ENCODE results near the gene PLEKHA5.
"Not testable (repeated sequence)": the region's sequence is repeated elsewhere in the genome, so short reads cannot be mapped to it uniquely, and the experiment has no call there.

Gene PLEKHA5, protein sequence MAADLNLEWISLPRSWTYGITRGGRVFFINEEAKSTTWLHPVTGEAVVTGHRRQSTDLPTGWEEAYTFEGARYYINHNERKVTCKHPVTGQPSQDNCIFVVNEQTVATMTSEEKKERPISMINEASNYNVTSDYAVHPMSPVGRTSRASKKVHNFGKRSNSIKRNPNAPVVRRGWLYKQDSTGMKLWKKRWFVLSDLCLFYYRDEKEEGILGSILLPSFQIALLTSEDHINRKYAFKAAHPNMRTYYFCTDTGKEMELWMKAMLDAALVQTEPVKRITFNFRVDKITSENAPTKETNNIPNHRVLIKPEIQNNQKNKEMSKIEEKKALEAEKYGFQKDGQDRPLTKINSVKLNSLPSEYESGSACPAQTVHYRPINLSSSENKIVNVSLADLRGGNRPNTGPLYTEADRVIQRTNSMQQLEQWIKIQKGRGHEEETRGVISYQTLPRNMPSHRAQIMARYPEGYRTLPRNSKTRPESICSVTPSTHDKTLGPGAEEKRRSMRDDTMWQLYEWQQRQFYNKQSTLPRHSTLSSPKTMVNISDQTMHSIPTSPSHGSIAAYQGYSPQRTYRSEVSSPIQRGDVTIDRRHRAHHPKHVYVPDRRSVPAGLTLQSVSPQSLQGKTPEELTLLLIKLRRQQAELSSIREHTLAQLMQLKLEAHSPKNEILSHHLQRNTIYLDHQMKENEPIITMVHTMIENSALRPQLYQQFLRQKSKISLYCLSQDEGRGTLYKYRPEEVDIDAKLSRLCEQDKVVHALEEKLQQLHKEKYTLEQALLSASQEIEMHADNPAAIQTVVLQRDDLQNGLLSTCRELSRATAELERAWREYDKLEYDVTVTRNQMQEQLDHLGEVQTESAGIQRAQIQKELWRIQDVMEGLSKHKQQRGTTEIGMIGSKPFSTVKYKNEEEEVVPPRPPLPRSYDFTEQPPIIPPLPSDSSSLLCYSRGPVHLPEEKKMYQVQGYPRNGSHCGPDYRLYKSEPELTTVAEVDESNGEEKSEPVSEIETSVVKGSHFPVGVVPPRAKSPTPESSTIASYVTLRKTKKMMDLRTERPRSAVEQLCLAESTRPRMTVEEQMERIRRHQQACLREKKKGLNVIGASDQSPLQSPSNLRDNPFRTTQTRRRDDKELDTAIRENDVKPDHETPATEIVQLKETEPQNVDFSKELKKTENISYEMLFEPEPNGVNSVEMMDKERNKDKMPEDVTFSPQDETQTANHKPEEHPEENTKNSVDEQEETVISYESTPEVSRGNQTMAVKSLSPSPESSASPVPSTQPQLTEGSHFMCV

DNA sequence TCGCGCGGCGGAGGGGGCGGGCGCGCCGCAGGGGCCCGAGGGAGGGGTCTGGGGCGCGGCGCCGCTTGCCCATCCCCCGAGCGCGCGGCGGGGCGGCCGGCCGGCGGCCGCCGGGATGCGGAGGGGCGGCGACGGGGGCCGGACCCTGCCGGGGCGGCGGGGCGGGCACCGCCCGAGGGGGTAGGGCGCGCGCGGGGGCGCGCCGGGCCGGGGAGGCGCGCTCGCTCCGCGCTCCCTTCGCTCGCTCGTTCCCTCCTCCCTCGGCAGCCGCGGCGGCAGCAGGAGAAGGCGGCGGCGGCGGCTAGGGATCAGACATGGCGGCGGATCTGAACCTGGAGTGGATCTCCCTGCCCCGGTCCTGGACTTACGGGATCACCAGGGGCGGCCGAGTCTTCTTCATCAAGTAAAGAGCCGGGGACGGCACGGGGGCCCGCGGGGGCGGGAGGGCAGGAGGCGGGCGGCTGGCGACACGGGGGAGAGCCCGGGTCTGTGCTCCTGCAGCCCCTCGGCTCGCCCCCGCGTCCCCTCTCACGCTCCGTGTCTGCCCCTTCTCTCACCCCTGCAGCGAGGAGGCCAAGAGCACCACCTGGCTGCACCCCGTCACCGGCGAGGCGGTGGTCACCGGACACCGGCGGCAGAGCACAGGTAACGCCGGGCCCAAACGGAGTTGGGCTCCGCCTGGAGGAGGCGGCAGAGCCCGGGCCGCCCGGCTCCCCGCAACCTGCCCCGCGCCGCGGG lies at the start of gene PLEKHA5:
Gene PLEKHA5, plus strand, starts transcription at position 248 of the 738 bp plus-strand sequence. Its CDS starts 67 bp downstream, at position 315.
- in situ Hi-C loops (cut with MboI; ENCODE audit: low pct_unique_long_range_greater_than_20kb, low sequenced_read_pairs), result no loop called here
- DNase-seq, result peak; percentile 59

- in situ Hi-C loops (cut with MboI; ENCODE audit: low pct_unique_long_range_greater_than_20kb, low sequenced_read_pairs), result no loop called here
- DNase-seq, result no peak
These were observed 48.6 kb upstream of the PLEKHA5 start for GRCh38 chr12:19080918-19081317.

- in situ Hi-C loops (cut with MboI; ENCODE audit: low pct_unique_long_range_greater_than_20kb, low sequenced_read_pairs), result no loop called here
These were observed 47.1 kb upstream of the PLEKHA5 start for GRCh38 chr12:19082365-19082911.

GRCh38 chr12:19084547-19084946 lies 45.0 kb upstream of the PLEKHA5 start:
- no peak for DNase-seq
- in situ Hi-C loops (cut with MboI; ENCODE audit: low pct_unique_long_range_greater_than_20kb, low sequenced_read_pairs), result no loop called here

More at GRCh38 chr12:19082365-19082911, 47.1 kb upstream of the PLEKHA5 start:
- no peak for DNase-seq

- DNase-seq, result no peak
- in situ Hi-C loops (cut with MboI; ENCODE audit: low pct_unique_long_range_greater_than_20kb, low sequenced_read_pairs), result no loop called here
These were observed 44.4 kb upstream of the PLEKHA5 start for GRCh38 chr12:19085090-19085489.

- in situ Hi-C loops (cut with MboI; ENCODE audit: low pct_unique_long_range_greater_than_20kb, low sequenced_read_pairs), result no loop called here
- DNase-seq, result no peak
These were observed 40.9 kb upstream of the PLEKHA5 start for GRCh38 chr12:19088606-19089005.

GRCh38 chr12:19092482-19092881 lies 37.1 kb upstream of the PLEKHA5 start:
- DNase-seq; in situ Hi-C loops (cut with MboI; ENCODE audit: low pct_unique_long_range_greater_than_20kb, low sequenced_read_pairs): not testable (repeated sequence)

GRCh38 chr12:19093218-19093617 lies 36.3 kb upstream of the PLEKHA5 start:
- DNase-seq, result no peak
- in situ Hi-C loops (cut with MboI; ENCODE audit: low pct_unique_long_range_greater_than_20kb, low sequenced_read_pairs), result no loop called here

GRCh38 chr12:19095331-19095730 lies 34.2 kb upstream of the PLEKHA5 start:
- in situ Hi-C loops (cut with MboI; ENCODE audit: low pct_unique_long_range_greater_than_20kb, low sequenced_read_pairs), result no loop called here
- no peak for DNase-seq

- in situ Hi-C loops (cut with MboI; ENCODE audit: low pct_unique_long_range_greater_than_20kb, low sequenced_read_pairs), result no loop called here
- no peak for DNase-seq
These were observed 33.6 kb upstream of the PLEKHA5 start for GRCh38 chr12:19095756-19096480.

- in situ Hi-C loops (cut with MboI; ENCODE audit: low pct_unique_long_range_greater_than_20kb, low sequenced_read_pairs), result no loop called here
- DNase-seq, result no peak
These were observed 24.1 kb upstream of the PLEKHA5 start for GRCh38 chr12:19105463-19105862.

DNA sequence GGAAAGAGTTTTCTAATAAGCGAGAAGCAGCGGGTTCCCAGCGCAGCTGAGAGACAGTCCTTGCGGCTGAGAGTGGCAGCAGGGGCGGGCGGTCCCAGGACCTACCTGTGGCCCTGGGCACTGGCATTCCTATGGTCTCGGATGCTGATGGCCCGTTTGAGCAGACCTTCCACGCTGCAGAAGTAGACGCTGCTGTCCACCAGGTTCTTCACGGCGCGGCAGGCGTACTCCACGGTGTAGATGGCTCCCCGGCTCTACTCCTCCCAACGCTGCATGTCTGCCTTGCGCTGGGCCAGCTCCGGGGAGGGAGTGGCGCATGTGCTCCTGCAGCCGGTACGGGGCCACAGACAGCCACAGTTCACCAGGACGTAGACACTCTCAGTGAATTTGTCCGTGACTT lies 21.8 kb upstream of the PLEKHA5 start:
- in situ Hi-C loops (cut with MboI; ENCODE audit: low pct_unique_long_range_greater_than_20kb, low sequenced_read_pairs), result no loop called here

DNA sequence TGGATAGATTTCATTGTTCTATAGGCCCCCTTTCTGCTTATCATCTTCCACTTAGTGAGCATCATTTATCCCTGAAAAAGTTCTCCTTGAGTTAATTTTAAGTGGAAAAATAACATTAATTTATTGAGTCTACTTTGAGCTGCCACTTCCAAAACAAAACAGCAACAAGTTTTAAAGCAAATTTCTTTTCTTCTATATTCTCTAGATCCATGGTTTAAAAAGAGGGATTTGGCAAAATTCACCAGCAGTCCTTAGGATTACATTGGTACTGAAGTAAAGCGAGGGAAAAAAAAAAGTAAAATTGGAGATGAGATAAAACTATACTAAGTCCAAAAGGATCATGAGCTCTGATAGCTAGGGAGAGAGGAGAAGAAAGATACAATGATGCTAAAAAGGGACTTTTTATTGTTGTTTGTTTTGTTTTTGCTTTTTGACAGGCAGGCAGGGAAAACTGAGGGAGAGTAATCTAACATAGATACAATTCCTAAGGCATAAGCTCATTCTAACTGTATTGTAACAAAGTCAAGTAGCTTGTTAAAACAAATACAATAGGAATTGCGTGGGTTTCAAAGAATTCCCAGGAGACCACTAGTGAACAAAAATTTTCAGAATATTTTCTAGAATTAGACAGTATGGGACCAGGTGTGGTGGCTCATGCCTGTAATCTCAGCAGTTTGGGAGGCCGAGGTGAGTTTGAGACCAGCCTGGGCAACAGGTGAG lies 19.2 kb upstream of the PLEKHA5 start:
- DNase-seq, result no peak
- in situ Hi-C loops (cut with MboI; ENCODE audit: low pct_unique_long_range_greater_than_20kb, low sequenced_read_pairs), result no loop called here

More for the DNA sequence above, 21.8 kb upstream of the PLEKHA5 start:
- DNase-seq, result no peak

- in situ Hi-C loops (cut with MboI; ENCODE audit: low pct_unique_long_range_greater_than_20kb, low sequenced_read_pairs), result no loop called here
- DNase-seq, result no peak
These were observed 16.1 kb upstream of the PLEKHA5 start for GRCh38 chr12:19113464-19113863.

DNA sequence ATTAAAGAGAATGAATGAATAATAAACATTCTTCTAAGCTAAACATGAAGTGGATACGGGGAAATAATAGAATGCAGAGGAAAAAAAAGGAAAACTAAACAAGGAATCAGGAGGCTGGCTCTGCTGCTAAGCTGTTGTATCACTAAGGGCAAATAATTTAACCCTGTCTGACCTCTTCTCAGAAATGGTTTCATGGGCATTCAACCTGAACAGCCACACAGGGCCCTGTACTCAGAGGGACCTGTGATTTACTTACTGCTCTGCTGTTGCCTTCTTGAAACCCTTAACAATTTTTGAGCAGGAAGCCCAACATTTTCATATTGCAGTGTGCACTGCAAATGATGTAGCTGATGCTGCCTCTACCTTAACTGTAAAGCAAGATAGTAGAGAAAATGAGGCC lies 14.2 kb upstream of the PLEKHA5 start:
- DNase-seq, result no peak
- in situ Hi-C loops (cut with MboI; ENCODE audit: low pct_unique_long_range_greater_than_20kb, low sequenced_read_pairs), result no loop called here

DNA sequence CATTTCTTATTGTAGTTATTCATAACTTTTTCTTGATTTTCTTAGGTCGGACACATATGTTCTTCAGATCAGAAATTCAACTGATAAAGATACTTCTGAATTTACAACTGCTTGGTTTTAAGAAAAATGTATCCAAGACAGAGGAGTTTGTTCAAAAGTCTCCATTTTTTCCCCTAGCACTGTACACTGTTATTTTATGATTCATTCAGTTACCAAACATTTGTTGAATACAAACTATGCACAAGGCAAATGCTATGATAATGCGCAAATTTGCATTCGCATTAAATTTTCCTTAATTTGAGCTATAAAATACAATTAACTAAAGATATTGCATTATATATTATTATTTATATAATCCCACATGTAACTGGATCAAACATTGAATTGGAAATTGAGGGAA lies 10.1 kb upstream of the PLEKHA5 start:
- in situ Hi-C loops (cut with MboI; ENCODE audit: low pct_unique_long_range_greater_than_20kb, low sequenced_read_pairs), result no loop called here
- DNase-seq, result no peak

DNA sequence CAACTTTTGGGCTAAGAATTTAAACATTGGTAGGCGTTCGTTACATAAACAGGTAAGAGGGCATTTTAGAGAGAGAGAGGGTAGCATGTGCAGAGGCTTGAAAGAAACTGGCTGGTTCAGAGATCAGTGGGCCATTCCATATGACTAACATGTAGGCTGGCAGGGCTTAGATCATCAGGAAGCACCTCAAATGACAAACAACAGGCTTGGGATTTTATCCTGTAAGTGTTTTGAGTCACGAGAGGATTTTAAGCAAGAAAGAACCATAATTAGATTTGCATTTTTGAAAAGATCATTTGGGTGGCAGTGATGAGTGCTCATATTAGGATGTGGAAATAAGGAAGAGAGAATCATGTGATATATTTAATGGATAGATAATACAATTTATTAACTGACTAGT lies 8.7 kb upstream of the PLEKHA5 start:
- in situ Hi-C loops (cut with MboI; ENCODE audit: low pct_unique_long_range_greater_than_20kb, low sequenced_read_pairs), result no loop called here

More for the DNA sequence above, 8.7 kb upstream of the PLEKHA5 start:
- no peak for DNase-seq
